A673 (cell line): ENCODE measurements around the gene WNK1. TPM values are rescaled to one million over a fixed set of nuclear protein-coding genes. Genes with fewer than 3 reads are reported as not detected.

Experiments
- BruUV-seq: library from RNA; stranded (reverse); fragments of 400-500 nt; replicated peaks from 2 replicates; lab custom pipeline; 2021; lab: Mats Ljungman, UMichigan
- CTCF ChIA-PET: fragments of 300-600 bp; sonication (Branson Sonifier 250); formaldehyde crosslinking; loops from one replicate; lab custom pipeline; 2022; ENCODE audit warnings: antibody characterized with exemption; lab: Charles Lee
- POLR2A ChIA-PET: fragments of 300-600 bp; sonication (Branson Sonifier 250); formaldehyde crosslinking; loops from one replicate; lab custom pipeline; 2022; ENCODE audit warnings: antibody characterized with exemption; ENCODE audit not compliant: low non-redundant PET; lab: Charles Lee
- DNase-seq: peaks from one replicate; pipeline ENCODE4 v3.0.0-alpha.2; 2015; ENCODE audit warnings: low spot score
- H3K27ac ChIP-seq: fragments of 200-600 bp; sonication (generic); 2 replicates; pipeline ENCODE4 v1.5.1; 2016; ENCODE audit warnings: mixed run types, low read depth, mild to moderate bottlenecking, mixed read lengths, antibody characterized with exemption, low read length; ENCODE audit not compliant: poor library complexity, severe bottlenecking
- H3K27me3 ChIP-seq: fragments of 200-600 bp; sonication (generic); replicated peaks from 2 replicates; pipeline ENCODE4 v1.6.1; 2017; ENCODE audit warnings: mixed run types, low read depth, mild to moderate bottlenecking, mixed read lengths, antibody characterized with exemption, low read length; ENCODE audit not compliant: insufficient read depth, poor library complexity
- H3K36me3 ChIP-seq: fragments of 200-600 bp; sonication (generic); 2 replicates; pipeline ENCODE4 v1.6.1; 2016; ENCODE audit warnings: mixed run types, mild to moderate bottlenecking, mixed read lengths, antibody characterized with exemption, low read length; ENCODE audit not compliant: insufficient read depth, poor library complexity, severe bottlenecking
- H3K4me1 ChIP-seq: fragments of 200-600 bp; sonication (generic); 2 replicates; pipeline ENCODE4 v1.6.1; 2017; ENCODE audit warnings: mixed run types, mild to moderate bottlenecking, mixed read lengths, antibody characterized with exemption, low read length; ENCODE audit not compliant: insufficient read depth, poor library complexity, severe bottlenecking
- H3K4me3 ChIP-seq: fragments of 200-600 bp; sonication (generic); 2 replicates; pipeline ENCODE4 v1.5.1; 2016; ENCODE audit warnings: low read depth, mixed run types, mild to moderate bottlenecking, mixed read lengths, low read length; ENCODE audit not compliant: poor library complexity, severe bottlenecking
- H3K9me3 ChIP-seq: fragments of 200-600 bp; sonication (generic); 2 replicates; pipeline ENCODE4 v1.6.1; 2016; ENCODE audit warnings: mixed run types, low read depth, mild to moderate bottlenecking, mixed read lengths, antibody characterized with exemption, low read length; ENCODE audit not compliant: poor library complexity, severe bottlenecking
- CTCF ChIP-seq: fragments of 300-800, 200-600 bp; sonication (generic); conservative IDR thresholded peaks from 2 replicates; pipeline ENCODE4 v1.5.1; 2017; ENCODE audit warnings: low read depth, mild to moderate bottlenecking, antibody characterized with exemption, low read length, moderate library complexity, mixed read lengths
- EZH2 ChIP-seq: fragments of 200-600 bp; sonication (generic); IDR thresholded peaks from 2 replicates; pipeline ENCODE4 v1.6.1; 2017; ENCODE audit warnings: borderline replicate concordance, low read depth, mild to moderate bottlenecking, mixed read lengths, antibody characterized with exemption, low read length; ENCODE audit not compliant: poor library complexity, severe bottlenecking
- intact Hi-C: fragments of 100-400 bp; cut with micrococcal nuclease; formaldehyde crosslinking; loops from one replicate; pipeline ENCODE4 v1.10.0; 2022; ENCODE audit not compliant: unreplicated experiment
- total RNA-seq: library from RNA; stranded (reverse); gene quantifications from 2 replicates; pipeline ENCODE4 v1.2.3, GENCODE V29; 2021

Gene WNK1
- total RNA-seq, 1 experiment from 2014 or later: 161 TPM

GRCh38 chr12:948238-948637 is 195.9 kb downstream of the WNK1 start:
- Histone ChIP-seq H3K36me3 (peaks cover 5% of the 10 kb centered on the region), H3K4me1 (peaks cover 8% of the 10 kb centered on the region), H3K9me3 (no peaks in the 10 kb centered on the region), H3K27me3 (no peaks in the 10 kb centered on the region), H3K4me3 (peak overlapping the region; percentile 72), H3K27ac (peak overlapping the region; percentile 84)
- BruUV-seq: no TSS peak
- no peak for DNase-seq
- ChIA-PET POLR2A (no interaction called here), CTCF (no interaction called here)
- intact Hi-C loops: loop anchor here (5.0 kb wide), 3 partner anchors 131 to 634 kb away; no protein-coding TSS in a partner anchor
- TF ChIP-seq EZH2: no peak
- TF ChIP-seq CTCF: no peak

GRCh38 chr12:949453-950191 is 197.2 kb downstream of the WNK1 start, which contains the start of gene RAD52:
Gene RAD52 (minus strand): TSS chr12:949694. CDS start chr12:933058, 16,636 bp downstream.
- Histone ChIP-seq H3K4me1 (peaks cover 21% of the 10 kb centered on the region), H3K27me3 (no peaks in the 10 kb centered on the region), H3K27ac (peak within 1 kb of the TSS; percentile 84), H3K9me3 (no peaks in the 10 kb centered on the region), H3K4me3 (peak within 1 kb of the TSS; percentile 72), H3K36me3 (no peaks in the 10 kb centered on the region)
- TF ChIP-seq CTCF (peak; percentile 99), EZH2 (no peak)
- peak; percentile 99 for DNase-seq
- no TSS peak for BruUV-seq
- intact Hi-C loops: loop anchor here (5.0 kb wide), 4 partner anchors 132 to 633 kb away; no protein-coding TSS in a partner anchor
- ChIA-PET POLR2A (interaction anchor here (0.6 kb wide), 1 partner anchor 198 kb away, joined by 3 read pairs; no protein-coding TSS in a partner anchor), CTCF (interaction anchor here (0.5 to 1.7 kb wide), 10 partner anchors 9 to 419 kb away, joined by 3 to 10 read pairs (median 4); no protein-coding TSS in a partner anchor)

GRCh38 chr12:951176-951575 is 198.8 kb downstream of the WNK1 start:
- no peak overlapping the region for H3K4me3 ChIP-seq
- no peaks in the 10 kb centered on the region for H3K9me3 ChIP-seq
- BruUV-seq: no TSS peak
- peaks cover 28% of the 10 kb centered on the region for H3K4me1 ChIP-seq
- DNase-seq: no peak
- intact Hi-C loops: loop anchor here (5.0 kb wide), 1 partner anchor 141 kb away; no protein-coding TSS in a partner anchor
- H3K27ac ChIP-seq: peak overlapping the region; percentile 4
- TF ChIP-seq EZH2 (no peak), CTCF (no peak)
- no peaks in the 10 kb centered on the region for H3K36me3 ChIP-seq
- CTCF ChIA-PET: interaction anchor here (0.6 to 1.4 kb wide), 2 partner anchors 142 to 337 kb away, joined by 3 to 4 read pairs; no protein-coding TSS in a partner anchor
- H3K27me3 ChIP-seq: no peaks in the 10 kb centered on the region
- POLR2A ChIA-PET: no interaction called here
